ENCODE results near the gene TCOF1. TPM values are rescaled to one million over a fixed set of nuclear protein-coding genes. Genes with fewer than 3 reads are reported as not detected.

The TCOF1 gene
- total RNA-seq, 2 donors from 2014 or later: 23.4 to 47.0 TPM

DNA sequence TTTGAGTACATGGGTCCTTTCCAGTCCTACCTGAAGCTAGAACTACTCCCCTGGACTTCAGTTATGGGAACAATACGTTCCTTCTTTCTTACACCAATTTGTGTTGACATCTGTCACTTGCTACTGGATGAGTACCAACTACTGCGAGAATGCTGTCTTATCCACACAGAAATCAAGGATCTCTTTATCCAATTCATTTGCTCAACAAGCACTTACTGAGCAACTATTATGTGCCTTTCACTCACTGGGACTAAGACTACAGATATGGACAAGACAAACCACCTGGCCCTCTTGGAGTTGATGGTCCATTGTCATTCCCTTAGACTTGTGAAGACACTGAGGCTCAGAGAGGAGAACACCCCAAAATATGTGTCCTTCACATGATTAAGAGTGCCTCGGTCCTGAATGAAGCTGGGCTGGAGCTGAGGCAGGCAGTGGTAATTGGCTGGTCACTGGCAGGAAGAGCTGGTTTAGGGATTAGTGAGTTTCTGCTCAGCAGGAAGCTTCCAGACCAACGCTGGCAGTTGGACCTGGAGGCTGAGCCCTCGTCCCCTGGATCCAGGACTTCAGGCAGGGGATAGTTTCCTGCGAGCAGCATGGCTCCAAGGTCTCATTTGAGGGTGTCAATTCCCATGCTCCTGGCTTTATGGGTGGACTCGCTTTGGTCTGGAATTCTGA is 46.3 kb upstream of the TCOF1 start:
- no peak for DNase-seq (ENCODE audit: low spot score)

DNA sequence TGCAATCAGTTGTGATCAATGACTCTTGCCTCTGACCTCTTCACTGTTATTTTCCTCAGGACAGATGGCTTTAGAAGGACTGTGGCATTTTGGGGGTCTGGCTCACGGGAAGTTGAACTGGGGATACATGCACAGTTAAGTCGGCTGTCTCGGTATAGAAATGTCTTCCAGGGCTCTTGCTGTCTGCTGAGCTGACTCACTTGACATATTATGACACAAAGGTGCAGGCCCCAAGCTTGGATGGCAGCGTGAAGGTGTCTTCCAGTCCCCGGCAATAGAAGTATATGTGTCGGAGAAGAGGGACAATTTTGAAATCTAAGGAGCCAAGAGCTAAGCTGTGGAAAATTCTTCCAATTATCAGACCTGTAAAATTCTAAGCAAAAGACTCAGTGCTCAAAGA is 45.0 kb upstream of the TCOF1 start:
- no peaks in the 10 kb centered on the region for H3K9me3 ChIP-seq
- no peak for DNase-seq (ENCODE audit: low spot score)
- ATAC-seq (ENCODE audit: insufficient number of reproducible peaks, low FRiP score, low read depth): no peak
- H3K4me3 ChIP-seq: no peak overlapping the region
- H3K4me1 ChIP-seq (ENCODE audit: control insufficient read depth in 1 of 2, low read depth in 2 of 2): no peaks in the 10 kb centered on the region
- H3K27me3 ChIP-seq (replicated peaks; ENCODE audit: insufficient read depth): no peaks in the 10 kb centered on the region
- TF ChIP-seq, protein P1, sequence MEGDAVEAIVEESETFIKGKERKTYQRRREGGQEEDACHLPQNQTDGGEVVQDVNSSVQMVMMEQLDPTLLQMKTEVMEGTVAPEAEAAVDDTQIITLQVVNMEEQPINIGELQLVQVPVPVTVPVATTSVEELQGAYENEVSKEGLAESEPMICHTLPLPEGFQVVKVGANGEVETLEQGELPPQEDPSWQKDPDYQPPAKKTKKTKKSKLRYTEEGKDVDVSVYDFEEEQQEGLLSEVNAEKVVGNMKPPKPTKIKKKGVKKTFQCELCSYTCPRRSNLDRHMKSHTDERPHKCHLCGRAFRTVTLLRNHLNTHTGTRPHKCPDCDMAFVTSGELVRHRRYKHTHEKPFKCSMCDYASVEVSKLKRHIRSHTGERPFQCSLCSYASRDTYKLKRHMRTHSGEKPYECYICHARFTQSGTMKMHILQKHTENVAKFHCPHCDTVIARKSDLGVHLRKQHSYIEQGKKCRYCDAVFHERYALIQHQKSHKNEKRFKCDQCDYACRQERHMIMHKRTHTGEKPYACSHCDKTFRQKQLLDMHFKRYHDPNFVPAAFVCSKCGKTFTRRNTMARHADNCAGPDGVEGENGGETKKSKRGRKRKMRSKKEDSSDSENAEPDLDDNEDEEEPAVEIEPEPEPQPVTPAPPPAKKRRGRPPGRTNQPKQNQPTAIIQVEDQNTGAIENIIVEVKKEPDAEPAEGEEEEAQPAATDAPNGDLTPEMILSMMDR (IDR thresholded peaks at IDR 0.05): no peak
- H3K27ac ChIP-seq: no peak overlapping the region
- H3K36me3 ChIP-seq: no peaks in the 10 kb centered on the region

More for the DNA sequence above, 46.3 kb upstream of the TCOF1 start:
- TF ChIP-seq, protein P1 (IDR thresholded peaks at IDR 0.05): no peak
- Histone ChIP-seq H3K36me3 (no peaks in the 10 kb centered on the region), H3K4me1 (ENCODE audit: control insufficient read depth in 1 of 2, low read depth in 2 of 2) (no peaks in the 10 kb centered on the region), H3K27me3 (replicated peaks; ENCODE audit: insufficient read depth) (no peaks in the 10 kb centered on the region), H3K27ac (no peak overlapping the region), H3K9me3 (no peaks in the 10 kb centered on the region), H3K4me3 (no peak overlapping the region)
- ATAC-seq (ENCODE audit: insufficient number of reproducible peaks, low FRiP score, low read depth): no peak

DNA sequence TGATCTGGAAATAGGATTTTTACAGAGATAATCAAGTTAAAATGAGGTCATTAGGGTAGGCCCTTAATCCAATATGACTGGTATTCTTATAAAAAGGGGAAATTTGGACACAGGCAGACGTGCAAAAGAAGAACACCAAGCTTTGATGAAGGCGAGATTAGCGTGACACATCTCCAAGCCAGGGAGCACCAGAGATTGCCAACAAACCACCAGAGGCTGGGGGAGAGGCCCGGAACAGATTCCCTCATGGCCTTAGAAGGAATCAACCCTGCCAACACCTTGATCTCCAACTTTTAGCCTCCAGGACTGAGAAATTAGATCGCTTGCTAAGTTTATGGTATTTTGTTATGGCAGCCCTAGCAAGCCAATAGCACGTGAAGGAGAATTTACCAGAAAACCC is 44.0 kb upstream of the TCOF1 start:
- DNase-seq (ENCODE audit: low spot score): no peak

DNA sequence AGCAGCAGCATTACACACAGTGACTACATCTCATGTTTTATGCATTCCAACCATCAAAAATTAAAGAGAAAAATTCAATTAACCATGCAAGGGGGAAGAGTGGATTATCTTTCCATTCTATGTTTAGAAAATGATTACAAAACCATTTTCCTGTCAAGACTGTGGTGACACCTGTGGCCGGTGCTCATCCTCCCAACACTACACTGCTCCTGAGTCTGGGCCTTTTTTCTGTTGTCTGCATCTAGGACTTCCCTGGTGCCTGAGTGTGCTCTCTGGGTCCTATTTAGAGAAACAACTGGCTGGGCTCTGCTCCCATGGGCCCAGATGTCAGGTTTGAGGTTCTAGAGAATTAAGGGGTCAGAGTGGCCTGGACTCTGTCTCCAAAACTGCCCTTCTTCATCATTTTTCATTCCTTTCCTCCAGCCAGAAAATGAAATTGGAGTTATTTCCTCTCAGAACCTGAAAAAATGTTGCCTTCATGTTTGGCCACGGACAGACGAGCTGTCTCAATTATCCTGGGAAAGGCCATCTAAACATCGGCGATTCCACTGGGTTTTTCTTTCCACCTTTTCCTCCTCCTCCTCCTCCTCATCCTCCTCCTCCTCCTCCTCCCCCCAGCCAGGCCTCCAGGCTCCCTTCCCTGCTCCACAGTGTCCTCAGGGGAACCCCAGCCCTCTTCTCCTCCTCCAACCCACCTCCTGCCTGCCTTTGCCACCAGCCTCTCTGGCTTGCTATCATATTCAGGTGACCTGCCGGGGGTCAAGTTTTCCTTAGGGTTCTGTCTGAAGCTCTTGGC is 43.4 kb upstream of the TCOF1 start:
- no peak for ATAC-seq (ENCODE audit: insufficient number of reproducible peaks, low FRiP score, low read depth)
- DNase-seq (ENCODE audit: low spot score): no peak
- Histone ChIP-seq H3K36me3 (no peaks in the 10 kb centered on the region), H3K27me3 (replicated peaks; ENCODE audit: insufficient read depth) (no peaks in the 10 kb centered on the region), H3K27ac (no peak overlapping the region), H3K4me1 (ENCODE audit: control insufficient read depth in 1 of 2, low read depth in 2 of 2) (no peaks in the 10 kb centered on the region), H3K4me3 (no peak overlapping the region), H3K9me3 (no peaks in the 10 kb centered on the region)
- TF ChIP-seq, protein P1 (IDR thresholded peaks at IDR 0.05): no peak

More for the DNA sequence above, 44.0 kb upstream of the TCOF1 start:
- Histone ChIP-seq H3K27me3 (replicated peaks; ENCODE audit: insufficient read depth) (no peaks in the 10 kb centered on the region), H3K36me3 (no peaks in the 10 kb centered on the region), H3K27ac (no peak overlapping the region), H3K4me3 (no peak overlapping the region), H3K4me1 (ENCODE audit: control insufficient read depth in 1 of 2, low read depth in 2 of 2) (no peaks in the 10 kb centered on the region), H3K9me3 (no peaks in the 10 kb centered on the region)
- TF ChIP-seq, protein P1 (IDR thresholded peaks at IDR 0.05): no peak
- no peak for ATAC-seq (ENCODE audit: insufficient number of reproducible peaks, low FRiP score, low read depth)

DNA sequence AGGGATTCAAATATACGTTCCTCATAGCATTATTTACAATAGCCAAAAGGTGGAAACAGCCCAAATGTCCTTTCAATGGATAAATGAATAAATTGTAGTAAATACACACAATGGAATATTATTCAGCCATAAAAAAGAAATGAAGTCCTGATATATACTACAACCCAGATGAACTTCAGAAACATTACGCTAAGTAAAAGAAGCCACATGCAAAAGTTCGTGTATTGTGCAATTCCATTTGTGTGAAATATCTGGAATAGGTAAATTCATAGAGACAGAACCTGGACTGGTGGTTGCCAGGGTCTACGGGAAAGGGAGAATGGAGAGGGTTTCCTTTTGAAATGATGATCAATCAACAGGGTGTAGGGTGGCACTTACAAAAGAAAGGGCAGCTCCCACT is 42.3 kb upstream of the TCOF1 start:
- Histone ChIP-seq H3K4me3 (no peak overlapping the region), H3K9me3 (no peaks in the 10 kb centered on the region), H3K36me3 (no peaks in the 10 kb centered on the region), H3K27ac (no peak overlapping the region), H3K4me1 (ENCODE audit: control insufficient read depth in 1 of 2, low read depth in 2 of 2) (no peaks in the 10 kb centered on the region), H3K27me3 (replicated peaks; ENCODE audit: insufficient read depth) (no peaks in the 10 kb centered on the region)
- no peak for DNase-seq (ENCODE audit: low spot score)
- ATAC-seq (ENCODE audit: insufficient number of reproducible peaks, low FRiP score, low read depth): no peak
- TF ChIP-seq, protein P1 (IDR thresholded peaks at IDR 0.05): no peak

Measured in thoracic aorta (tissue), 2 donors.